Esophagus squamous epithelium (tissue), 4 donors: ENCODE results near the gene GNB3.

ENCODE experiments used
- POLR2A ChIP-seq, 4 donors: fragments of 450-650 bp; IDR thresholded peaks; one replicate each; pipeline ENCODE4 v1.6.1; 2017; ENCODE audit warnings: antibody characterized with exemption in 4 of 4, mild to moderate bottlenecking in 4 of 4, moderate library complexity in 3 of 4
- TF ChIP-seq, protein P1 (sequence below), 6 experiments: fragments of 450-650 bp in 4 of 6; fragments of 200-600 bp in 2 of 6; sonication (generic) in 2 of 6; IDR thresholded peaks; one replicate each; pipeline ENCODE4 v1.5.1; 2016 to 2019; ENCODE audit warnings: antibody characterized with exemption in 6 of 6, mild to moderate bottlenecking in 4 of 6, moderate library complexity in 4 of 6

DNA sequence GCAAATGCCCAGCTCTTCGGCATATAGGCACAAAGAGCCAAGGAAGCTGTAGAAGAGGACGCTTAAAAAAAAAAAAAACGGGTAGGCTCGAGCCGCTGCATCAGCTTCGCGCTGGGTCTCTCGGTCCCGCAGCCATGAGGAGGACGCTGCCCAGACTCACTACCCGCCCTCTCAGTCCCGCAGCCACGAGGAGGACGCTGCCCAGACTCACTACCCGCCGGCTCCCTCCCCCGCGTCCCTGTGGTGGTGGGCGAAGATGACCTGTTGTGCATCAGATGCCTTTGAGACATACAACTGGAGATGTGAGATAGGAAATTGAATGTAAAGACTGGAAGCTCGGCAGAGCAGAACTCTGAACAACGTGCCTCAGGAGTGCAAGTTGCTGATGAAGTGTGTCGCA is 43.8 kb downstream of the GNB3 start:
- TF ChIP-seq, protein P1, sequence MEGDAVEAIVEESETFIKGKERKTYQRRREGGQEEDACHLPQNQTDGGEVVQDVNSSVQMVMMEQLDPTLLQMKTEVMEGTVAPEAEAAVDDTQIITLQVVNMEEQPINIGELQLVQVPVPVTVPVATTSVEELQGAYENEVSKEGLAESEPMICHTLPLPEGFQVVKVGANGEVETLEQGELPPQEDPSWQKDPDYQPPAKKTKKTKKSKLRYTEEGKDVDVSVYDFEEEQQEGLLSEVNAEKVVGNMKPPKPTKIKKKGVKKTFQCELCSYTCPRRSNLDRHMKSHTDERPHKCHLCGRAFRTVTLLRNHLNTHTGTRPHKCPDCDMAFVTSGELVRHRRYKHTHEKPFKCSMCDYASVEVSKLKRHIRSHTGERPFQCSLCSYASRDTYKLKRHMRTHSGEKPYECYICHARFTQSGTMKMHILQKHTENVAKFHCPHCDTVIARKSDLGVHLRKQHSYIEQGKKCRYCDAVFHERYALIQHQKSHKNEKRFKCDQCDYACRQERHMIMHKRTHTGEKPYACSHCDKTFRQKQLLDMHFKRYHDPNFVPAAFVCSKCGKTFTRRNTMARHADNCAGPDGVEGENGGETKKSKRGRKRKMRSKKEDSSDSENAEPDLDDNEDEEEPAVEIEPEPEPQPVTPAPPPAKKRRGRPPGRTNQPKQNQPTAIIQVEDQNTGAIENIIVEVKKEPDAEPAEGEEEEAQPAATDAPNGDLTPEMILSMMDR (IDR thresholded peaks at IDR 0.05), result no peak
- no peak for TF ChIP-seq POLR2A (IDR thresholded peaks at IDR 0.05)
